Activated CD4-positive, CD25-positive, alpha-beta regulatory T cell treated with anti-CD3 and anti-CD28 coated beads, Interleukin-2, amount 50 U/mL, for 24 hours (primary cell): ENCODE results near the gene PLA2G4D.
"Not testable (repeated sequence)": the region's sequence is repeated elsewhere in the genome, so short reads cannot be mapped to it uniquely, and the experiment has no call there.

Experiments
- ATAC-seq, 2 donors: fragments of 150-1000 bp; cut with Tn5 transposase; one replicate each; pipeline ENCODE4 v1.10.0; 2021; ENCODE audit warnings: mild to moderate bottlenecking in 1 of 2, moderate library complexity in 1 of 2

The PLA2G4D gene

GRCh38 chr15:42121682-42122081 is 27.3 kb upstream of the PLA2G4D start:
- ATAC-seq, result no peak

GRCh38 chr15:42121021-42121420 is 26.7 kb upstream of the PLA2G4D start:
- ATAC-seq, result no peak

- no peak for ATAC-seq
Measured at GRCh38 chr15:42120285-42120684, 25.9 kb upstream of the PLA2G4D start.

DNA sequence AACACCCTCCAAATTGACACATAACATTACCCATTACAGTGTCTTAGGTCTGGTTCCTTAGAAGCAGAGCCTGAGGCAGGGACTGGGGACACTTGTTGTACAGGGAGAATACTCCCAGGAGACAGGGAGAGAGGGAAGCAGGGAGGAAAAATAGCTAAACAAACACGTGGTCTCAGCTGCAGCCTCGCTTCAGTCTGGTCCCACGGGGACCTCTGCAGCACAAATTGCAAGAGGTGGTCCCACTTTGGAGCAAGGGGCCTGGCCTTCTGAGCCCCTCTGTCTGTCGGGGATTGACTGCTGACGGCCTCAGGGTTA is 25.0 kb upstream of the PLA2G4D start:
- ATAC-seq, result no peak

DNA sequence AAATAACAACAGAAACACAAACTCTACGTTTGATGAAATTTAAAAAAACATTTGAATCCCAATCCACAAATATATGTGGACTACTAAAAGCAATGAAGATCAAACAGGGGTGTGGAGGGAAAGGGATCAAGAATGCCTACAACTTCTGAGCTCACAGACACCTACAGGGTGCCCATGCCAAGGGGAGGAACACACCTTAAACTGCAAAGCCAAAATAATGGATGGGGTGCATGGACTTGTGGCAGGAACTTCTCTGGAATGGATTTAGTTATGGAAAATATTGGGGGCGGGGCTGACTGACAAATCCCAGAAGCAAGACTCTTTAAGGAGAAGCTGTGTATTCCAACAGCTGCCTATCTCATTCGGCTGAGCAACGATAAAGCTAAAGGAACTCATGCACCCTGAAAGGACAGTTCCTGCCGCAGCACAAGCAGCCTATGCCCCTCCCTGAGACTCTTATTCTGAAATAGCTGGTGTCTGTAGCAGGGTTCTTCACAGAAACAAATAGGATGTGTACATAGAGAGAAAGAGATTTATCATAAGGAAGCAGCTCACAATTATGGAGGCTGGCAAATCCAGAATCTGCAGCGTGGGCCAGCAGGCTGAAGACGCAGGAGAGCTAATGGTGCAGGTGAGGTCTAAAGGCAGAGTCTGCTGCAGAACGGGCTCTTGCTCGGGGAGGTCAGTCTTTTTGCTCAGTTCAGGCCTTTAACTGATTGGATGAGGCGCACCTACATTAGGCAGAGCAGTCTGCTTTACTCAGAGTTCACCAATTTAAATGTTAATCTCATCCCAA is 24.5 kb upstream of the PLA2G4D start:
- ATAC-seq, result no peak

DNA sequence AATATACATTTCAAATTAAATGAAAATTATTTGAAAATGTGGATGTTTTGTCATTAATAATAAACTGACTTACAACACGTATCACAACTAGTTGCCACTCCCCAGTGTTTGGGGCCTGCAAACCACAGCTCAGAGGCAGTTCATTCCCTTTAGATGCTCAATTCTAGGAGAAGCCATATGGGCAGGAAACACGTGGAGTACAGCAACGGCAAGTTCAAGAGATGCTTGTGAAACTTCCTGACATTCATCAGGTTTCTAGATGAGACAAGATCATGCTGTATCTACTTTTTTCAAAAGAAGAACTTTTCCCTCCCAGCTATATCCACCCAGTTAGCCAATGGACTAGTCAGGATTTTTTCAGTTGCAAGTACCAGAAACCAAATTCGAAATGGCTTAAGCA is 17.6 kb upstream of the PLA2G4D start:
- no peak for ATAC-seq

- no peak for ATAC-seq
Measured at GRCh38 chr15:42110367-42110766, 16.0 kb upstream of the PLA2G4D start.

GRCh38 chr15:42108806-42109205 is 14.4 kb upstream of the PLA2G4D start:
- no peak for ATAC-seq

DNA sequence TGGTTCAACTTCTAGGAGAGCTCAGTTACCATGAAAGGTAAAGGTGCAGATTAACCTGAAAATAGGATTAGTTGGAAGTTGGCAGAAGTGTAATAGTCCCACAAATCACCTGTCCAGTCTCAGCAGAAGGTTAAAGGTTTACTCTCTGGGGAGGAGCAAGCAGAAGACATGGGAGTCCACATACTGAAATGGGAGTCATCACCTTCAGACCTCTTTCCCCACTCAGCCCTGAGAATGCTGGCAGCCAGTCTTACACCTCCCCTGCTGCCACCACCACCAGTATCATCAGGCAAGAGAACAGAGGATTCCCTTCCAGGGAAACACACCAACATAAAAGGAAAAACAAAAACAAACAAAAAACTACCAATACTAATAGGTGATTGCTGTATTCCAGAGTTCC is 13.8 kb upstream of the PLA2G4D start:
- ATAC-seq, result no peak

- peak; percentile 44 to 60 for ATAC-seq
Measured at GRCh38 chr15:42107473-42107872, 13.1 kb upstream of the PLA2G4D start.

DNA sequence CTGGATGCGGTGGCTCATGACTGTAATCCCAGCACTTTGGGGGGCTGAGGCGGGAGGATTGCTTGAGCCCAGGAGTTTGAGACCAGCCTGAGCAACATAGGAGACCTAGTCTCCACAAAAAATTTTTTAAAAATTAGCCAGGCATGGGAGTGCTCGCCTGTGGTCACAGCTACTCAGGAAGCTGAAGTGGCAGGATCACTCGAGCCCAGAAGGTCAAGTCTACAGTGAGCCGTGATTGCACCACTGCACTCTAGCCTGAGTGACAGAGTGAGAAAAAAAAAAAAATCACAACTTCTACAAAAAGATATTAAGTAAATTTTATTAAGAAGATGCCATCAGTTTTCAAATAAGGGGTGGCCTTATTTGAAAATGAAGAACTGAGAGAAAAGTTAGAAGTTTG is 11.9 kb upstream of the PLA2G4D start:
- no peak for ATAC-seq

DNA sequence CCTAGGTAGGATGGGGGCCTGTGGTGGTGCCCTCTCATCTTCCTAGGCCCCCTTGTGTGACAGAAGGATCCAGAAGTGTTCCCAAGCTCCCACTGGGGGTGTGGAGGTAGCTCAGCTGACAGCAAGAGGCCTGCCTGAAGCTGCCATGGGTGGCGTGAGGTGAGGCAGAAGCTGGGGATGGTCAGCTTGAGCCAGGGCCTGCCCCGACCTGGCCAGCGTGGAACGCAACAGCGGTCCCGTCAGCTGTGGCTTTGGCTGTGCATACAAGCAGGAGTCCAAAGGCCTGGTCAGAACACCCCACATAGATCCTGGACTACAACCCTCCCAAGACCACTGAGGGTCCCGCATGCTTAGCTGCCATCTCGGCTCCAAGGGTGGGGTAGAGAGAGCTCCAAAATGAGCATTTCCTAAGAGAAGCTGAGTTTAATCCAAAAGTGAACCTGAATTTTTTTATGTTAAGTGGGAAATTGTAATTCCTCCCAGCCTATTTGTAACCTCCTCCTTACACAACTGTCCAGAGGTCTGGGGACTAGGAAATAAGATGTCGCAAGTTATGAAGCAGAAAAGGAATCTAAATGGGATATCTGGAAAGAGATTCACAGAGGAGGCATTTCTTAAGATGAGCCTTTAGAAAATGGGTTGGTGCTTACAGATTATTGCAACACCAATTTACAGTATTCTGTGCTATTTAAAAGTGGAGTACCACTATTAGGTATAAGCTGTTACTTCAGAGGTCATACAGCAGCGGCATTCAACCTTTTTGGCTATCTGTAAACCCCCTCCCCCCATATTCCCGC is 9.9 kb upstream of the PLA2G4D start:
- ATAC-seq, result no peak

DNA sequence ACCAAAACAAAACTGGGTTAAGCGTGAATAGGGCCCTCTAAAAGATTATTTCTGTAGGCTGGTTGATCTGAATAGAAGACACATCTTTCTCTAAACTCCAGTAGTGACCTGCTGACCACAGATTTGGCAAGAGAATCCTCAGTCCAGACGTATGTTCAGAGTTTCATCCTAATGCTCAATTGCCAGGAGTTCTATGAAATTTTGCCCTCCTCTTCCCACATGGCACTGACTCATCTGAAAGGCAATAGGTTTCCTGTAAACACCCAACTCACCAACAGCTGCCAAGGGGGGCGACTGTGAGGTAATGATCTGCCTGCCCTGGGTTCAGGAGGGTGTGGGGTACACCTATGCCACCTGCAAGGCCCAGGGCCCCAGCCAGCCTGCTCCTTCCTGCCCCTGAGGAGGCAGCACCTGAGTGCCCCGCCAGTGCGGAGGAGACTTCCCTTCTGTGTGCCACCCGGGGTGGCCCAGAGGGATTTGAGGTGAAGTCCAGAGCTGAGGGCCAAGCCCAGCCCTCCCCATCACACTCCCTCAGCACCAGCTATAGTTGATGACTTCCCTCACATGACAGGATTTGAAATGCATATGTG is 8.4 kb upstream of the PLA2G4D start:
- ATAC-seq, result no peak

DNA sequence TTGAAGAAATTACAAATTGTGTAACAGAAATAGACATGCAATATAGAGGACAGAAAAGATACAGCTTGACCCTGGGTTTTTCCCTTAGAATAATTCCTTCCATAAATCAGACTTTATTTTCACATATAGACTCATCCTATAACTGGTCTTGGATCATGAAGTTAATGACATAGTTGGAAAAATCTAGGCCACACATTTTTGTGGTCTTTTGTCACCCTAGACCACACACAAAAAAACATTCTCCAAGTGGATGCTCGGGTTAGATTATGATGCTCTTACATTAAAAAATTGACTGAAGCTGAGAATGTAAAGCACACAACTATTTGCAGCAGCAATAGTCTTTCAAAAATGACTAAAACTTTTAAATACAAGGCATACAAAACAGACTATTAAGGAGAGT is 7.5 kb upstream of the PLA2G4D start:
- ATAC-seq, result no peak

GRCh38 chr15:42100021-42100800 is 5.8 kb upstream of the PLA2G4D start:
- ATAC-seq, result no peak

- ATAC-seq, result no peak
Measured at GRCh38 chr15:42097018-42097417, 2.7 kb upstream of the PLA2G4D start.

- ATAC-seq, result no peak
Measured at GRCh38 chr15:42093966-42094365, 396 bp downstream of the PLA2G4D start.

DNA sequence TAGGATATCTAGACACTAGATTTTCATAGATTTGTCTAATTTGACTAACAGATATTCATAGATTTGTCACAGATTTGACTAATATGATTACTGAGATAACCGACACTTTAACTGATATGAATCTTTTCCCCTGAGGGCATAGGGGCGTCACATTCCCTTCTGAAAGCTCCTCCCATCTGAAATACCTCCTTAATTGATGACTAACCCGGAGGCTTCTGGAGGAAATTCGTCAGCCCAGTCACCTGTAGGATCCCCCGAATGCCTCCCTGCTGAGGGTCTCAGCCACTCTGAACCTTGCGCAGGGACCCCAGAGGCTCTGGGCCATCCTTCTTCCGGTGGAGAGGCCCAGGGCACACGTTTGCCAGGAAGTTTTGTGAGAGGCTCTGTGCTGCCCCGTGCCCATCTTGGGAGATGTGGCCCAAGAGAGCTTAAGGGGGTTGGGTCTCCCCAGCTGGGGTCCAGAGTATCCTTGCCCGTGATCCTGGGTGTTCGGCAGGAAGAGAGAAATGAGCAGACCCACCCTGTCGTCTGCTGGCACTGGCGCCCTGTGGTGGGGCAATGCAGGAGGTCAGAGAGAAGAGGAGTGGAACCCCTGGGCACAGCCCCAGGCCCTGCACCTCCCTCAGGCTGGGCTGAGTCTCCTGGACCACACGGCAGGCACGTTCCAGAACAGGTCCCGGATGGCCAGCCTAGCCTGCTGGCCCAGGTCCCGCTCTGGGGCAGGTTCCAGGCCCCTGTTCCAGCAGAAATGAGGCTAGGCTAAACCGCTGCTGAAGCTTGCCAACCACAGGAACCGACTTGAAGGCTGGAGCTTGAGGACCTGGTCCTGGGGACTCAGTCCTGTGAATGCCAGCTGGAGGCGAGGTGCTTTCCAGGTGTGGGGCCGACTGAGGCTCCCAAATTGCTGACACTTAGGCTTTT is 1.7 kb downstream of the PLA2G4D start:
- peak; percentile 70 to 78 for ATAC-seq

- ATAC-seq, result not testable (repeated sequence)
Measured at GRCh38 chr15:42091753-42092397, 2.5 kb downstream of the PLA2G4D start.

- ATAC-seq, result no peak
Measured at GRCh38 chr15:42090781-42091180, 3.6 kb downstream of the PLA2G4D start.

- ATAC-seq, result no peak
Measured at GRCh38 chr15:42090370-42090769, 4.0 kb downstream of the PLA2G4D start.

- ATAC-seq, result no peak
Measured at GRCh38 chr15:42089942-42090341, 4.4 kb downstream of the PLA2G4D start.
